ENCODE results near the gene ADAMTSL1.
"Not testable (repeated sequence)": the region's sequence is repeated elsewhere in the genome, so short reads cannot be mapped to it uniquely, and the experiment has no call there.

Gene ADAMTSL1

DNA sequence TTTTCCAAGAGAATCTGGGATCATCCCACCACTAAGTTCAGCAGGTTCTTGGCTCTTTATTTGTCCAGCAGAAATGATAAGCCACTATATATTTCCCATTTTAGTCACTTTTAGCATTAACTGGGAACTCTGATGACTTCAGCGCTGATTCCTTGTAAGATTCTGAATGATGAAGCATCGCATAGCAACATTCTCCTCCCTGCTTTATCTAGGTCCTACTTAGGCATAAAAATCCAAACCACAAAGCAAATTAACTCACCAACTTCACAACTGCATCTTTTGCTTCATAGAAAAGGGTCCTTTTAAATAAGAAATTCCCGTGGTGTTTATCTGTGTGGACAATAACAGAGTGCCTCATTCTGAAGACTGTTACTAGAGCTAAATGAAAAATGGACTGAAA, 355.1 kb downstream of the ADAMTSL1 start:
- no peak for DNase-seq

DNA sequence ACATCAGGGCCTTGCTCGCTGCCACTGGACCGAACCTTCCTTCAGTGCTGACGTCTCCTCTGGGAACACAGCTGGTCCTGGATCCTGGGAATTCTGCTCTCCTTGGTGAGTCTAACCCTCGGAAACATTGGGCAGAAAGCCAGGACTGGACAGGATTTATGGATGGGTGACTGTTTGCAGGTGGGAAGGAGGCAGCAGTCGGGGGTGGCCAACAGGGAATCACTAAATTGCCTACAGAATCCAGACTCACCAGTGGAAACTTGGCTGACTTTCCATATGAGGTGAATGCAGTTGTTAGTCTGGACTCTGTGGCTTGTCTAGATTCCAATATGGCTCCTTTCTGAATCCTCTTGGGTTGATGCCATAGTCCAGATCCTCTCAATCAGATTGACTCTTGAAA, 355.9 kb downstream of the ADAMTSL1 start:
- no peak for DNase-seq

DNA sequence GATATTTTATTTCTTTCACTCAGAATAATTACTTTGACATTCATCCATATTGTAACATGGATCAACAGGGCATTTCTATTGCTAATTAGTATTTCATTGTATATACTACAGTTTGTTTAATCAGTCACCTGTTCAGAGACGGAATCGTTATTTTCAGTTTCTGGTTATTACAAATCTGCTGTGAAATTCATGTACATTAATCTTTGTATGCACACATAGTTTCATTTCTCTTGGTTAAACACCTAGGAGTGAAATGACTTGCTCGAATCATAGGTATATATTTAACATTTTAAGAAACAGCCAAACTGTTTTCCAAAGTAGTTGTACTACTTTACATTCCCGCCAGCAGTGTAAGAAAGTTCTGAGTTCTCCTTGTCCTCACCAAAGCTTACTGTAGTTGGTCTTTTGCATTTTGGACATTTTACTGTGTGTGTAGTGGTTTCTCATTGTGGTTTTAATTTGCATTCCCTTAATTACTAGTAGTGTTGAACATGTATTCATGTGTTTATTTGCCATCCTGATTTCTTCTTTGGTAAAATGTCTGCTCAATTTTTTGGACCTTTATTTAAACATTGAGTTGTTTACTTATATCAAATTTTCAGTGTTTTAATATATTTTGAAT, 360.9 kb downstream of the ADAMTSL1 start:
- no peak for DNase-seq

DNA sequence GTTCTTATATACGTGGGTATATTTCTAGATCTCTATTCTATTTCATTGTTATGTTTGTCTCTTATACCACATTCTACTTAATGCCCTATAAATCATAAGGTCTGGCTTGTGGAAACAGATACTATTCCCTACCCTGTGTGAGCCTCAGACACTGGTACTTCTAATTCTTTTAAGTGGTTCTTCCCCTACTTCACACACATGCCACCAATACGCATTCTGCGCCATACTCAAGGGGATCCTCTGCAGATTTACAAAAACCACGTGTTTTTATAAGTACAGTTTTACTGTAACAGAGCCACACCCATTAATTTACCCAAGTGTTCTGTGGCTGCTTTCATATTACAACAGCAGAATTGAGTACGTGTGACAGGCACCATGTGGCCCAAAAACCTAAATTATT, 363.4 kb downstream of the ADAMTSL1 start:
- DNase-seq, result no peak

DNA sequence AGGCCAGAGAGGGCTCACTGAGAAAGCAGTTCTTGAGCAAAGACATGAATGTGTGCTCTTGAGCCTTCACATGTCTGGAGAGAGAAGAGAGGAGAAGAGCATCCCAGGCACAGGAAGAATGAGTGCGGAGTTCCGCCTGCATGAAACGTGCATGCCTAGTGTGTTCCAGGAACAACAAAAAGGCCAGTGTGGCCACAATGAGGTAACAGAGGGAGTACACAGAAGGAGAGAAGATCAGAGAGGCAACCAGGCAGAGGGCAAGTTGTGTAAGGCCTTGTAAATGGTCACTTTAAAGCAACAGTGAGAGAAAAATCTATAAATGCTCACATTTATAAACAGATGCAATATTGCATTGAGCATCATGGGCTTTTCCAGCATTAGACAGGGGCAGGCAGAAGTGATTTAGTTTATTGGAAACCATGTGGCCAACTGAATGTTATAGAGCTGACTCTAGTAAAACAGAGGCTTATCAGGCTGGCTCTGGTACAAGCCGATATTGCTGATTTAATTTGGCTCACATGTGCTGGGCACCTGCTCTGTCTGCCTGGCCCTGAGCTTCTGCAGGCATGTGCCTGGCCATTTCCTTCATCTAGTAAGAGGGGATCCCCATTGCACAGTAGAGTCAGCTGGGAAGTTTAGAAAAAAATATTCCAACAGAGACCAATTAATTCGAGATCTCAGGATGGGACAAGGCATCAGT, 373.8 kb downstream of the ADAMTSL1 start:
- no peak for DNase-seq

DNA sequence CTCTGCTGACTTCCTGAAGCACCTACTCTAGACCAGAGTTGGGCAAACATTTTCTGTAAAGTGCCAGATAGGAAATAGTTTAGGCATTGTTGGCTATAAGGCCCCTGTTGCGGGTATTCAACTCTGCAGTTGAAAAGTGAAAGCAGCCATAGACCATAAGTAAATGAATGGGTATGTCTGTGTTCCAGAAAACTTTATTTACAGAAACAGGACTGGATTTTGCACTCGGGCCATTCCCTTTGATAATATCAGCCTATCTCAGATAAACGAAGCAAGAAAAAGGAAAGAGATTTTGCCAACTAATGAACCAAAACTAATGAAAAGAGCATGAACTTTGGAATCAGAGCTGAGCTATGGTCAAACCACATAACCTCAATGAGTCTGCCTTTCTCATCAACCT, 374.7 kb downstream of the ADAMTSL1 start:
- no peak for DNase-seq

DNA sequence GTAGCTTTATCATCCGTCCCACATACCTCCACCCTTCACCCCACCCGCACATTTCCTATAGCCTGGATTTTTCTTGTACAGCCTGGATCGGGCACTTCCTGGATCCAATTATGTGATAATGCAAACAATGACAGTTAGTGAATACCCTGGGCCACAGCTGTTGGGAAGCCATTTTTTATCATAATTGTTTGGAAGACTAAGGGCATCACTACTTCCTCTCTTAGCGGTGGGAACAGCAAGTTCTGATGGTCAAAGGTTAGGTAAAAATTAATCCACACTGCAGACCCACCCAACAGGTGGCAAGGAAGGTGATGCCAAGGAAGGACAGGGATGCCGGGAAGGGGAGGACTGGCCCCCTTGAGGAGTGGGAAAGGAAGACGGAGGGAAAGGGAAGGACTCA, 375.3 kb downstream of the ADAMTSL1 start:
- DNase-seq, result no peak

DNA sequence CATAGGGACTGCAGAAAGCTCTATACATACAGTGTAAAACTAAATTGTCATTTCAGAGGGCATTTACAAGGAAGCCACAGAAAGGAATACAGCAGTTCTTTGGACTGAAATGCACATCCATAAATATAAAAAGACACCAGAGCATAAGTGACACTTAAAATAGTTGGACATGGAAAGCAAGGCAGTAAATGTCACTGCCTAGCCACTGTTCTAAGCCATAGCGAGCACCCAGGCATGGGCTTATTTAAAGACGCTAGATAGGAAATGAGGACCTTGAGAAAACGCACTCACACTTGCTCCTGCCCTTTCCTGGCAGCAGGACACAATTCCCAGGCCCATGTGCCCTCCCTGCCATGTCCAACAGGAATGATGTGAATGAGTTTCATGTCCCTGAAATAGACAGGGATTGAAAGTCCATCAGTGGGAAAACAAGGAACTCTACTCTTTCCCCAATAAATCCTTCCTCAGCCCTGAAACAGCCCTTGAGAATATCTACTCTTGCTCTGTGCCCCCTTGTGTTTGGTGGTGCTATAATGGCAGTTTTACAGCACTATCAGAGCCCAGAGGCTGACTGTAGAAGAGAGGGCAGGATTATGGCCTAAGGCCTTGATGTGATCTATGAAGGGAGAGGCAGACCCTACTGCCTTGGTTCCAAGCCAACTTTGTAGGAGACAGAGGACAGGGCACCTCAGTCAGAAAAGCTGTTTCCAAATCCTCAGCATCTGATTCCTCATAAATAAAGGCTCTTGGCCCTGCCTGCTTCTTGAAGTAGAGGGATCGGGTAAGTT, 376.1 kb downstream of the ADAMTSL1 start:
- no peak for DNase-seq

DNA sequence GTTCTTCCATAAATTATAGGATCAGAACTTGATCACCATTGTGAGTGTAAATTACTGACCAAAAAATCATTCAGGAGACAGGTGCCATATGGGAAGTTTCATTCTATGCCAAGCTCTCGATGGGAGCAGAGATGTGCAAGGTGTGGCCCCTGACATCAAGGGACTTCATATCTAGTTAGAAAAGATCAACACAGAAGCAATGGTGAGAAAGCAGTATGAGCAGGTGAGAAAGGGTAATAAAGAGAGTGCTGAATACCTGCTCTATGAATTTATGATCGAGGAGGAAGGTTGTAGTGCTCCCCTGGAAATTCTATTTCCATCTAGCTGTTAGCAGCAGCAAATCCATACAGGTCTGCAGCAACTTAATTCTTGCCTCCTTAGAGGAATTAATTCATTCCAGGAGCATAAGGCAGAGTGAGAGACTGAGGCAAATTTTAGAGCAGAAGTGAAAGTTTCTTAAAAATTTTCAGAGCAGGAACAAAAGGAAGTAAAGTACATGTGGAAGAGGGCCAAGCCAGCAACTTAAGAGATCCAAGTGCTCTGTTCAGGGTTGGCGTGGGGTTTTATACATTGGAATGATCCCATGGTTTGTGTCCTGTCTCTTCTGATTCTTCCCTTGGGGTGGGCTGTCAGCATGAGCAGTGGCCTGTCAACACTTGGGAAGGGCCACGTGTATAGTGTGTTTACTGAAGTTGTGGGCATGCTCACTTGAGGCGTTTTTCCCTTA, 377.3 kb downstream of the ADAMTSL1 start:
- no peak for DNase-seq

DNA sequence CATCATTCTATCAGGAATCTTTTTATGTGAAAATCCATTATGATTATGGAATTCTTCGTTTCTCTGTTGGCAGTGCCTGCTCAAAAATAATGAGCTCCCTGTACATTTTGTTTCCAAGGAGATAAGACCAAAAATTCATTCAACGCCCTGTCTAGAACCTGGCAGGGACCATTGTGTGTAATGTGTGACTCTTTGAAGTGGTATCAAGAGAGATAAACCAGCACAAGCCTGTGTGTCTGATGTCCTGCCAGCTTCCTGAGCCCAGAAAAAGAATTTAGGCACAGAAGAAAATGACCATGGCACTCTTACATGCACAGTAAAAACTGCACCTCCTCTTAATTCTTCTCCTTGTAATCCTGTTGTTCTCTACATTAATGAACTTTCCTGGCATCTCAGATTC, 381.7 kb downstream of the ADAMTSL1 start:
- no peak for DNase-seq

DNA sequence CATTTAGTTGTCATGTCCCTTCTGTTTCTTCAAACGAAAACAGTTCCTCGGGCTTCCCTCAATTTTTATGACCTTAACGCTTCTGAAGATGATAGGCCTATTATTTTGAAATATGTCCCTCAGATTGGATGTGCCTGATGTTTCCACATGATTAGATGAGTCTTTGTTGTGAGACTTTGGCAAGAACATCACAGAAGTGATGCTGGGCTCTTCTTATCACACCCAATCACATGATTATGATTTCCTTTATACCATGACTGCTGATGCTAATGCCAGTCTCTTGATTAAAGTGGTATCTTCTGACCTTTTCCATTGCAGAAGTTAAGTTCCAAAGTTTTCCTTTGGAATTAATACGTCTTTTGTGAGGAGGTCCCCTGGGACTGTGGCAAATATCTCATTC, 383.4 kb downstream of the ADAMTSL1 start:
- no peak for DNase-seq

DNA sequence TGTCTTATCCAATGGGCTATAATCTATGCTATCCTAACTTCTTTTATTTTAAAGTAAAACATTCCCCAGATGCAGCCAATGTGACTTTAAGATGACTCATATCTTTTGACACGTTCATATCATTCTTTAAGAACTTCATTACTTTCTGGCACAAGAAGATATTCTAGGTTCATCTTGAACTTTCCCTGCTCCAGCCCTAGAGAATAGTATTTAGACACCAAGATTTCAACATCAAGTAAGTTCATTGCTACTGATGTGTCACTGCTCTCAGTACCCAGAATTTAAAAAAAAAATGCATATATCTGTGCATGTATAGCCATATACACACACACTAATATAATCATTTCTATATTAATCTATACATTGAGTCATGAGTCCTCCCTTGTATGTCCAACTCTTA, 383.8 kb downstream of the ADAMTSL1 start:
- DNase-seq, result no peak

DNA sequence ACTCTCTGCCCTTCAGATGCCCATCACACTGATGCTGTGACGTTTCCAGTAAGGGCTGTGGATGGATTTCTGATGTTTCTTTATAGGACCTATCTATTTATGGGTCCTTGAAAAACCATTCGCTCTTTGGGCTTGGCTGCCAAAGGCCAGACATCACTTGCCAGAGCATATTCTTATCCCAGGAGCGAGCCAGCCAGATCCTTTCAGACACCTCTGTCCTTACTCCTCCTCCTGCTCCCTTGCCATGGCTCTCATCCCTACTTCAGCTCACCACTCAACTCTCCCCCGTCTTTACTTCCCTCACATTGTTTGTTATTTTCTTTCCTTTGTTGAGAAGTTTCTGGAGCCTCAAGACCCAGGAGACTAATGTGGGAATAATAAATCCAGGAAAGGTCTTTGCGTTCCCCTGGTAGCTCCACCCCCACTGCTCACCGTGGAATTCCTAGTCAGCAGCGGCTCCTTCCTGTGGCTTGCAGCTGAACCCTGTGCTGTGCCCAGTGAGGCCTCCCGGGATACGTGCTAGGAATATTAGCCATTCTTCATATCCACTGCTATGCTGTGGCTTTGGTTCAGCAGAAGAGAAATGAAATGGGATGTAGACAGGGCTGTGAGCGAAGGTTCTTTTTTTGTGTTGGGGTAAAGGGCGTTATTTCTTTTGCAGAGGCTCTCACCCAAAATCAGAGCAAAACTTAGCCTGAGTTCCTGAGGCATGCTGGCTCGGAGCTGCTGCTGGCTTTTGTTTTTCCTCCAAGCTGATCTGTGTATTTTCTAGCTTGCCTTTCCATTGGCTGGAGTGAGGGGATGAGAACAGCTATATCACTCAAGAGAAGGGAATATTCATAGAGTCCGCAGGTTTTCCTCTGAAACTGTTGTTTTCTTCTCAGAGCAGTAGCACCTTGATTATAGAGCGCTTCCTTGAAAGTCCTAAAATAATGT, 387.9 kb downstream of the ADAMTSL1 start:
- DNase-seq, result no peak

DNA sequence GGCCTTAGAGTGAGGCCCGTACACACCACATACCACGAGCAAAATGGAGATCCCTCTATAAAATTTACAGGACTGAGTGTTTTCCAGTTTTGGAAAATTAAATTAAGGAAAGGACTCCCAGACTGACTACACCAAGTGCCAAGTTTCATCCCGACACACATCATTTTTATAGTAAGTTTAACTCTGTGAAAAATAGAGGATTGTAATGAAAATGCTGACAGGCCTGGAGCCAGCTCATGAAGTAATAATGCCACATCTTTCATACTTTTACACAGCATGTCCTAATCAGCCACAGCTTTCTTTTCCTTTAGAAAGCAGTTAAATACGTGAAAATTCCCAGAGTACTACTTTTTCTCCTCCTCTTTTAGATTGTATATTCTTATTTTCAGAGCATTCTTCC, 389.8 kb downstream of the ADAMTSL1 start:
- no peak for DNase-seq

DNA sequence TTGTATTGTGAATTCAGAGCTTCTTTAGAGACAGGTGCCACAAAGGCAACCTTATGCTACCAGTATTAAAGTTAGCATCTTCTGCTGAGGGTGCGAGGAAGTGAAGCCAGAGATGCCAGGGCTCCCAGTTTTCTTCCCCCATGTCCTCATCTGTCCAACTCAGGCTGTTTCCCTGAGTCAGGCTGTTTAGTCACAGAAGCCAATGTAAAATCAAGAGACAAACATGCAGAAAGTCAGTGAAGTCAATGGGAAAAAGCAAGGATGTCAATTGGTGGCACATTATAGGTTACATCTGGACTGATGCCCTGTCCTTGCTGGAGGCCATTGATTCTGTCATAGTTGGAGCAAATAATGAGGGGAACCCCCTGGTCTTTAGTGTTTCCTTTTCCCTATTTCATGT, 390.6 kb downstream of the ADAMTSL1 start:
- no peak for DNase-seq

DNA sequence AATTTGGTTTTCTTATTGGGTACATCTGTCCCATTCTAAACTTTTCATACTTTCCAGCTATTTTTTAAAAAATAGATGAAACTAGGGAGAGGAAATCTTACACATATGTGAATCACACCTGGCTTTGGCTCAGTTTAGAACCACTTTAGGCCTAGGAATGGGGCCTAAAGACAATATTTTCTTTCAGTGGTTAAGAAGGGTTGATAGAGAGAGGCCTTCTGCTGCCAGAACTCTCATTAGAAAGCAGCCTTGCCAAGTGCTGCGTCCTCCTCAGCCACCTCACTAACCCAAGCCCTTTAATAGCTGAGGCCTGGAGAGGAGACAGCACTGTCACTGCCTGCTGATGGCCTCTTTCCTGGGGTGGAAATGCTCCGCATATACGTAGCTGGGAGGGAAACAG, 391.6 kb downstream of the ADAMTSL1 start:
- no peak for DNase-seq

DNA sequence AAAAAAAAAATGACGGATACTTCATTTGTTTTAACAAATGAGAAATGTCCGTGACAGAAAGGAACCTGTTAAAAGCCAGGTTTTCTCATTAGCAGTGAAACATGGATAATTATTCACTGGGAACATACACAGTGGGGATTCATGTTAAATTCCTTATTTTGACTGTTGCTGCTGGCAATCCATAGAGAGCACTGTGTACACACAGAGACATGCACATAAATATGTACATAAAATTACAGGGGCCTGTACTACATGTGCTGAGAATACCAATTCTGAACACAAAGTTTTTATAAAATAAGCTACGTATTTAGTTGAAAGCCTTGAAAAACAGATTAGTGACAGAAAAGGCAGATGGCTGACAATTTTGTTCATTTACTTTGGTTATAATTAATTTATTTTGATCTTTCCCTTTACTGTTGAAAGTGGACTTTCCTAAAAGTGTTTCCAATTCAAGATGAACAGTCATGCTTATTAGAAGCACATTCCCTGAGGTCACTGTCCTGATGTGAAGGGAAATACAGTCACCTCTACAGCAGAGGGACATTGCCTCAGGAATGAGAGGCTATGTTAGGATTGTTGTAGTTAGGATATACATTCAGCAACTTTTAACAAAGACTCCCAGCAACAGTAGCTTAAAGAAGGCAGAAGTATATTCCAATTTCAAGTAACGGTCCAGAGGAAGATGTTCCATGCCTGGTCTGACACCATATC, 392.3 kb downstream of the ADAMTSL1 start:
- DNase-seq, result no peak

DNA sequence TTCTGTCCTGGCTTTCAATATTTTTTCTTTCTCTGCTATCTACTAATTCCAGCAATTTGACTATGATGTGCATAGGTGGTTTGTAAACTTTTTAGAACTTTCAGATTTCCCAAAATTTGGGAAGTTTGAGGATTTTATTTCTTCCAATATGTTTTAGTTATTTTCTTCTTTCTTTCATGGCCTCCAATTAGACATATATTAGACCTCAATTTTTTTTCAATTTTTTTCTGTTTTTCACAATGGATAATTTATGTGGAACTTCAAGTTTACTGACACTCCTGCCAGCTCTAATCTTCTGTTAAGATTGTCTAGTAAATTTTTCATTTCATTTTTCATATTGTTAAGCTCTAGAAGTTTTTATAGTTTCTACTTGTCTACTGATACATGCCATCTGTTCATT, 395.8 kb downstream of the ADAMTSL1 start:
- no peak for DNase-seq

DNA sequence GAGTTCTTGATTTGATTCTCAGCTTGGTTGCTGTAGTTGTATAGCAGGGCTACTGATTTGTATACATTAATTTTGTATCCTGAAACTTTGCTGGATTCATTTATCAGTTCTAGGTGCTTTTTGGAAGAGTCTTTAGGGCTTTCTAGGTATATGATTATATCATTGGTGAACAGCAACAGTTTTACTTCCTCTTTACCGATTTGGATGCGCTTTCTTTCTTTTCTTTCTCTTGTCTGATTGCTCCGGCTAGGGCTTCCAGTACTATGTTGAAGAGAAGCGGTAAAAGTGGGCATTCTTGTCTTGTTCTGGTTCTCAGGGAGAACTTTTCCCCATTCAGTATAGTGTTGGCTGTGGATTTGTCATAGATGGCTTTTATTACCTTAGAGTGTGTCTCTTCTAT, 400.1 kb downstream of the ADAMTSL1 start:
- no peak for DNase-seq

DNA sequence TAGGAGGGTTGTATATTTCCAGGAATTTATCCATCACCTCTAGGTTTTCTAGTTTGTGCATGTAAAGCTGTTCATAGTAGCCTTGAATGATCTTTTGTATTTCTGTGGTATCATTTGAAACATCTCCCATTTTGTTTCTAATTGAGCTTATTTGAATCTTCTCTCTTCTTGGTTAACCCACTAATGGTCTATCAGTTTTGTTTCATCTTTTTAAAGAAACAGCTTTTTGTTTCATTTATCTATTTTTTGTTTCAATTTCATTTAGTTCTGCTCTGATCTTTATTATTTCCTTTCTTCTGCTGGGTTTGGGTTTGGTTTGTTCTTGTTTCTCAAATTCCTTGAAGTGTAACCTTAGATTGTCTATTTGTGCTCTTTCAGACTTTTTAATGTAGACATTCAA, 401.0 kb downstream of the ADAMTSL1 start:
- not testable (repeated sequence) for DNase-seq

DNA sequence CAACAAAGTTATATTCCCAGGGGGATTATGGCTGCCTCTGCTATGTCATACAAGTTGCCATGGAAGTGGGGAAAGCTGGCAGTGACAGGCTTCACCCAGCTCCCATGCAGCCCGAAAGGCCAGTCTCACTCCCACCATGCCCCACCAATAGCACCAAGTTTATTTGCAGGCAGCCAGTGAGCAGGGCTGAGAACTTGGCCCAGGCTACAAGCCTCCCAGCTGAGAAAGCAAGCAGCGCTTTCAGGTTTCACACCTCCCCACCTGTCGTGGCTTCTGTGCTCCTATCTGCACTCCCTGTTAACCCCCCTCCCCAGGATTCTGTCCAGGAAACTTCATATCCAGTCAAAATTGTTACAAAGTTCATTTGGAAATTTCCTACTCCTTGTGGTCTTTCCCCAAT, 404.0 kb downstream of the ADAMTSL1 start:
- no peak for DNase-seq

DNA sequence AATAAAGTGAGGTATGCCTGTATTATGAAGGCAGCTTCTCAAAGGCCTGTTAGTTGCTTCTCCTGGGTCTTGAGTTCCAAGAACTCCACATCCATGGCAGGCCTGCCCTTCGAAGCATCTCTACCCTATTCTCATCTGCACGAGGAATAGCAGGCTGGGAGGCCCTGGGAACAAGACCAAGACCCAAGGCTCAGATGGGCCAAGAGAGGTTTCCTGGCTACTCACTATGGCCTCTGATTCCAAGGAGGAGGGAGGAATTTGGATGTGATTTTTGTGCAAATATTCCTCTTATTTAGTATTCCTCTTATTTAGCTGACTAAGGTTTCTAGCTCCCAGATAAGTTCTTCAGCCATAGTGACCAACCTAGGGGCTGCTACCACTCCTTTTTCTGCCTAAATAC, 407.8 kb downstream of the ADAMTSL1 start:
- DNase-seq, result no peak

All from NCI-H1417 treated with DMSO at 0.1 percent for 48 hours (cell line).